ENCODE data around the gene OR1S2.
"Not testable (repeated sequence)": the region's sequence is repeated elsewhere in the genome, so short reads cannot be mapped to it uniquely, and the experiment has no call there.

Gene OR1S2, protein sequence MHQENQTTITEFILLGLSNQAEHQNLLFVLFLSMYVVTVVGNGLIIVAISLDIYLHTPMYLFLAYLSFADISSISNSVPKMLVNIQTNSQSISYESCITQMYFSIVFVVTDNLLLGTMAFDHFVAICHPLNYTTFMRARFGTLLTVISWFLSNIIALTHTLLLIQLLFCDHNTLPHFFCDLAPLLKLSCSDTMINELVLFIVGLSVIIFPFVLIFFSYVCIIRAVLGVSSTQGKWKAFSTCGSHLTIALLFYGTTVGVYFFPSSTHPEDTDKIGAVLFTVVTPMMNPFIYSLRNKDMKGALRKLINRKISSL
- total RNA-seq, result 0 reads per million in 4 donors

GRCh38 chr11:58204042-58204441 is at the start of gene OR1S2:
Gene OR1S2 (minus strand): TSS chr11:58204142. CDS start chr11:58204142, 0 bp downstream.
- no peak for DNase-seq

DNA sequence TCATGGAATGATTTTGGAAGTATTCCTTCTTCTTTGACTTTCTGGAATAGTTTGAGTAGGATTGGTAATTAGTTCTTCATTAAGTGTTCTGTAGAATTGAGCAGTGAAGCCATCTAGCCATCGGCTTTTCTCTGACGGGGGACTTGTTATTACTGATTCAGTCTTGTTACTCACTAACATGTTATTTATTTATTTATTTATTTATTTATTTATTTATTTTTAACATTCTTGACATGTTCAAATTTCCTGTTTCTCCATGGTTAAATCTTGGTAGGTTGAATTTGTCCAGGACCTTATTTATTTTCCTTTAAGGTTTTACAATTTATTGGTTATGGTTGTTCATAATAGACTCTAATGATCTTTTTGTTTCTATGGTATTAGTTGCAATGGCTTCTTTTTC is 40.0 kb upstream of the OR1S2 start:
- DNase-seq, result no peak

DNA sequence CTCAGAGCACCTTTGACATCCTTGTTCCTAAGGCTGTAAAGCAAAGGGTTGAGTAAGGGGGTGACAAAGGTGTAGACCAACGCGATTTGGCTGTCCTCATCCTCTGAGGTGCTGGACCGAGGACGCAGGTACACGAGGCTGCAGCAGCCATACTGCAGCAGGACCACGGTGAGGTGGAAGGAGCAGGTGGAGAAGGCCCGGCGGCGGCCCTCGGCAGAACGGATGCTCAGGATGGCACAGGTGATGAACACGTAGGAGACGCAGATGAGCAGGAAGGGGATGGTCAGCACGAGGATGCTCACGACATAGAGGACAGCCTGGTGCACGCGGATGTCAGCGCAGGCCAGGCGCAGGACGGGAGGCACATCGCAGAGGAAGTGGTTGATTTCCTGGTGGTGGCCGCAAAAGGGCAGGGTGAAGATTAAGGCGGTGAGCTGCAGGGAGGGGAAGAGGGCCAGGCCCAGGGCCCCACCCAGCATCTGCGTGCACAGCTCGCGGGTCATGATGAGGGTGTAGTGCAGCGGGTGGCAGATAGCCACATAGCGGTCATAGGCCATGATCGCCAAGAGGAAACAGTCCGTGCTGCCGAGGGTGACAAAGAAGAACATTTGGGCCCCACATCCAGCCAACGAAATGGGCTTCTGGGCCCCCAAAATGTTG is 24.1 kb upstream of the OR1S2 start:
- no peak for DNase-seq

- DNase-seq, result no peak
These were observed 18.8 kb upstream of the OR1S2 start for GRCh38 chr11:58222721-58223120.

GRCh38 chr11:58216476-58216875 is 12.5 kb upstream of the OR1S2 start:
- DNase-seq, result no peak

- not testable (repeated sequence) for DNase-seq
These were observed 8.5 kb upstream of the OR1S2 start, which contains the start of gene OR1S1 for GRCh38 chr11:58212420-58212819. Gene OR1S1 (plus strand): TSS chr11:58212720.

GRCh38 chr11:58199271-58199670 is 4.7 kb downstream of the OR1S2 start:
- no peak for DNase-seq

DNA sequence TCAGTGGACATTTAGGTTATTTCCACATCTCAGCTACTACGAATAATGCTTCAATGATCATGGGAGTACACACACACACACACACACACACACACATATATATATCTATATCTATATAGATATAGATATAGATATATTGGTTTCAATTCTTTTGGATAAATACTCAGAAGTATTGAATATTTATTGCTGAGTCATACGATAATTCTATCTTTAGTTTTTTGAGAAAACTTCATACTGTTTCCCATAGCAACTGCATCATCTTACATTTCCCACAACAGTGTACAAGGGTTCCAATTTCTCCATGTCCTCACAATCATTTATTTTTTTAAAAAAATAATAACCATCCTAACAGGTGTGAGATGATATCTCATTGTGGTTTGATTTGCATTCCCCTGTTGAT is 8.0 kb downstream of the OR1S2 start:
- no peak for DNase-seq

GRCh38 chr11:58193391-58193790 is 10.6 kb downstream of the OR1S2 start:
- DNase-seq, result no peak

GRCh38 chr11:58192229-58192628 is 11.7 kb downstream of the OR1S2 start:
- DNase-seq, result no peak

- DNase-seq, result no peak
These were observed 15.2 kb downstream of the OR1S2 start, which contains the start of gene OR9Q2 for GRCh38 chr11:58188770-58189169. Gene OR9Q2 (plus strand): TSS chr11:58189070. CDS start chr11:58190491, 1,421 bp downstream.

- no peak for DNase-seq
These were observed 17.0 kb downstream of the OR1S2 start for GRCh38 chr11:58186938-58187337.

- DNase-seq, result no peak
These were observed 24.3 kb downstream of the OR1S2 start for GRCh38 chr11:58179648-58180047.

GRCh38 chr11:58178444-58178843 is 25.5 kb downstream of the OR1S2 start:
- DNase-seq, result no peak

DNA sequence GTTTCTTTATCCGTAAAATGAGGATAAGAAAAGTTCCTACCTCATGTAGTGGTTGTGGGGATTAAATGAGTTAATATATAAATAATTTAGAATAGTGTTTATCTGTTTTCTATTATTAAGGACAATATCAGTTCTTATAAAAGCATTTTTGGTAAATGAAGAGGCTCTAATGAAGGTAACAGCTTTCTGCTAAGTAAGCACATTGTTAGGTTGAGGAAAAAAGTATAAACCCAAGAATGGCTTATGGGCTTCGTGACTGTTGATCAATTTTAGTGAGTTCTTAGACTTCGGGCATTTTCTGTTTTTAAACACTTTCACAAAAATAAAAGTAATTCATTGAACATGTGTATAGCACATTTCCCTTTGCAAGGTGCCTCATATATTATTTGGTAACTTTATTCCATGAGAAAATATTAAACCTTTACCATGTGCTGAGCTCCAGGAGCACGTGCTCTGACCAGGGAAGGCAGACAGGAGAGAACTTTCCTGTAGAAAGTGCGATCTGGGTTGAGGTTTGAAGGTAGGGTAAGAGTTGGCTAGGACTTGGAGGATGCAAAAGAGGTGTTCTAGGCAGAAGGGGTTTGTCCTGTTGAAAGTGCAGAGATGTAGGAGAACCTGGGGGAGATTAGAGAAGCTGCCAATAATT is 26.4 kb downstream of the OR1S2 start:
- DNase-seq, result no peak

- no peak for DNase-seq
These were observed 38.3 kb downstream of the OR1S2 start for GRCh38 chr11:58165504-58166106.

DNA sequence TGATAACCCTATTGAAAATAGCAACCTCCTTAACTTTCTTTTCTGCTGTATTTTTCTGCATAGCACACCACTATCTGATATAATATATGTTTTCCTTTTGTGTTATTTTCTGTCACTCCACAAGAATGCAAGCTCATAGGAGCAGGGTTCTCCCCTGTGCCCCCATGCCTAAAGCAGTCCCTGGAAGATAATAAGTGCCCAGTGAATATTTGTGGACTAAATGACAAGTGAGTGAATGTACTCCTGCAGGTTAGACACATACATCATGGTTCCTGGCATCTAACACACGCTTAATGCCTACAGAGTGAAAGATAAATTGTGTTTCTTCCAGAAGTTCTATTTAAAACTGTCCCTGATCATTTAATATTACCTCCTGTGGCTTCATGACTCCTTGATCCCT is 39.0 kb downstream of the OR1S2 start:
- no peak for DNase-seq

DNA sequence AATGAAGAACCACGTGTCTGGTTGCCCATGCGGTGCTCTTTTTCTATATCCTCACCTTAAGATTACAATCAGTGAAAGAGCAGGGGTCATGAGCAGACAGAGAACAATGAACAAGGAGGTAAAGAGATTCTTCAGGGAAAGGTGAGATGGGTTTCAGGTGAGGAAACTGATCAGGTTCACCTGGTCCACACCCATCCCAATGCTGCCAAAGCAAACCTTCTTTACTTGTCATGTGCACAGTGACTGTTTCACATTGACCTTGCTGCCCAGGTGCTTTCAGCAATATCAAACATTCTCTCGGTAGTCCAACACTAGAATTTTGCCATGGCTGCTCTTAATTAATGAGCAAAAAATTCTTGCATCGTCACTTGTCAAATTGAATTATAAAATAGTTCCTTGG is 39.6 kb downstream of the OR1S2 start:
- no peak for DNase-seq
